GM19395 (cell line): ENCODE results near the gene INO80D.

Source experiments
- ATAC-seq: cut with Tn5 transposase; IDR thresholded peaks from one replicate; pipeline ENCODE4 v1.9.1; 2021; ENCODE audit warnings: mild to moderate bottlenecking, moderate library complexity; ENCODE audit not compliant: unreplicated experiment

The INO80D gene

DNA sequence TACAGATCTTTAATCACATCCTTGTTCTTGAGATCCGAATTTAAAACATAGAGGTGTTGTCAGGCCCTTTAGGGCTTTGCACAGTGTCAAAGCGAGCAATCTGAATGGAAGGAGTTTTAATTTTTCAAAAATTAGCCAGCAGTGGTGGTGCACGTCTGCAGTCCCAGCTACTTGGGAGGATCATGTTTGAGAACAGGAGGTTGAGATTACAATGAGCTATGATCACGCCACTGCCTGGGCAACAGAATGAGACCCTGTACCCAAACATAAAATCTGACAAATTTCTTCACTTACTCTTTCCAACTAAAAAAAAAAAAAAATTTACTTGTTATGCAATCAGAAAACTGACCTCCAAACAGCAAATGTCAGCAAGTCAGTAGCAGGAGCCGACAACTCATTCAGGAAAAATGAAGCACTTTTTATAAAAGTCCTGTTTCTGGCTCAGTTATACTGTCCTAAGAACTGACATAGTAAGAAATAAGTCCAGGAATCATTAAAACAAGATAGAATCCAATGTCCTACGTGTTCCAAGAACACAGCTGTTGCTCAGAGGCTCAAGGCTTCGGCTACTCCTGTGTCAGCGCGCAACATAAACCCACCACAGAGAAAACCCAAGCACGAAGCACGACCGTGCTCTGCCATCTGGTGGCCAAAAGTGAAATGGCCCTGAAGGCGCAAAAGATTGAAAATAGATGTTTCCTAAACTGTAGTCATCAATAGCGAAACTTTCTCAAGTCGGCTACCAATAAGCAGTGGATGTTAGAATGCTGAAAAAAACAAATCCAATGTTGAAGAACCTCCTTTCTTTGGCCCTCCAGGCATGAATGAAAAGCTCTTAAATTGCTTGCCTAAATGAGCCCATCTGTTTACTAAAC, 138.1 kb downstream of the INO80D start:
- peak; percentile 97 for ATAC-seq

DNA sequence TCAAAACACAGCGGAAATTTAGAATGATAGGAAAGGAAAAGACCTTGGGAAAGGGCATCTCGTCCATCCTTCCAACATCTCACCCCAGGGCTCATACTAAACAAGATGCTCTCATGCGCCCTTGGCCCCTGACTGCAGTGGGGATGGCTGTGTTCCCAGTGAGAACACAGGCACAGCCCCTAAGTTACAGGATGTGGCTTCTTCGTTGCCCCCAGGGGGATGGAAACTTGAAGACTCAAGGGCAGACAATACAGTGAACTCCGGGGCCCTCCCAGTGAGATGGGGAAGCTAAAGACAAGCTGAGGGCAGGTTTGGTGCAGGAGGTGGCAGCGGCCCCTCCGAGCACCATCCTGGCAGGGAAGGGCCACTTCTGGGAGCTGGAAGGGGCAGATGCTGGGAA, 139.7 kb downstream of the INO80D start:
- no peak for ATAC-seq
